Endothelial cell of umbilical vein (primary cell): ENCODE results near the gene FBXL3. TPM values are rescaled to one million over a fixed set of nuclear protein-coding genes. Genes with fewer than 3 reads are reported as not detected.
A peak's percentile ranks its signal among the peaks of the same experiment; 100 is the strongest.

ENCODE experiments used
- BruUV-seq: library from RNA; stranded (reverse); fragments of 400-500 nt; replicated peaks from 2 replicates; lab custom pipeline; 2021; lab: Mats Ljungman, UMichigan
- CTCF ChIA-PET: fragments of 300-600, 350-600 bp; sonication (Branson Sonifier 250); formaldehyde crosslinking; loops from one replicate; lab custom pipeline; 2021; ENCODE audit warnings: antibody characterized with exemption, inconsistent platforms; lab: Charles Lee
- POLR2A ChIA-PET: fragments of 300-600, 350-600 bp; sonication (Branson Sonifier 250); formaldehyde crosslinking; loops from one replicate; lab custom pipeline; 2021; ENCODE audit warnings: antibody characterized with exemption, inconsistent platforms; lab: Charles Lee
- DNase-seq: peaks from one replicate; pipeline ENCODE4 v3.0.0-alpha.2; 2011; ENCODE audit warnings: low read depth, low spot score
- FAIRE-seq: peaks from 2 replicates; lab custom pipeline; 2011; peaks lifted over from hg19 to GRCh38; lab: Jason Lieb, UNC
- H2AFZ ChIP-seq: 2 replicates; pipeline ENCODE4 v1.6.0; 2012; ENCODE audit warnings: low read depth, low read length, control low read depth, inconsistent platforms
- H3K27ac ChIP-seq: 2 replicates; pipeline ENCODE4 v1.5.1; 2011; ENCODE audit warnings: low read depth, mild to moderate bottlenecking, control low read depth, low read length, moderate library complexity; ENCODE audit not compliant: insufficient read depth
- H3K27me3 ChIP-seq, 2 experiments: 2 replicates each; pipeline versions ENCODE4 v1.6.0 to v1.6.1; 2011; ENCODE audit warnings: low read length in 2 of 2, mixed read lengths in 1 of 2; ENCODE audit not compliant: control insufficient read depth in 2 of 2, insufficient read depth in 2 of 2
- H3K36me3 ChIP-seq, 2 experiments: 2 replicates in 1 of 2; 3 replicates in 1 of 2; pipeline ENCODE4 v1.5.1; 2011; ENCODE audit warnings: low read length in 2 of 2, mild to moderate bottlenecking in 1 of 2, moderate library complexity in 1 of 2; ENCODE audit not compliant: control insufficient read depth in 2 of 2, insufficient read depth in 2 of 2; ENCODE audit errors: extremely low read depth in 1 of 2
- H3K4me1 ChIP-seq: 3 replicates; pipeline ENCODE4 v1.5.1; 2011; ENCODE audit warnings: mild to moderate bottlenecking, low read length; ENCODE audit not compliant: control insufficient read depth, insufficient read depth; ENCODE audit errors: extremely low read depth
- H3K4me2 ChIP-seq: 2 replicates; pipeline ENCODE4 v1.6.1; 2011; ENCODE audit warnings: low read length, control low read depth, mixed read lengths; ENCODE audit not compliant: insufficient read depth
- H3K4me3 ChIP-seq, 3 experiments: fragments of 200-600 bp in 1 of 3; sonication (generic), shearing (Covaris generic) in 1 of 3; replicated peaks in 1 of 3; 2 replicates each; pipeline ENCODE4 v1.5.1; 2011 to 2016; ENCODE audit warnings: control low read depth in 3 of 3, low read length in 3 of 3, mild to moderate bottlenecking in 2 of 3, inconsistent platforms in 1 of 3, low read depth in 1 of 3, moderate library complexity in 1 of 3; ENCODE audit not compliant: insufficient read depth in 1 of 3
- H3K79me2 ChIP-seq: 2 replicates; pipeline ENCODE4 v1.6.0; 2012; ENCODE audit warnings: low read length, inconsistent platforms; ENCODE audit not compliant: control insufficient read depth, insufficient read depth
- H3K9ac ChIP-seq: replicated peaks from 2 replicates; pipeline ENCODE3; 2011; ENCODE audit warnings: low read length, control low read depth; ENCODE audit not compliant: insufficient read depth; ENCODE audit errors: extremely low read depth
- H3K9me1 ChIP-seq: replicated peaks from 3 replicates; pipeline ENCODE4 v1.6.0; 2011; ENCODE audit warnings: mild to moderate bottlenecking, low read length; ENCODE audit not compliant: control insufficient read depth, insufficient read depth; ENCODE audit errors: extremely low read depth
- H3K9me3 ChIP-seq: replicated peaks from 2 replicates; pipeline ENCODE4 v1.5.1; 2012; ENCODE audit warnings: low read length, inconsistent platforms; ENCODE audit not compliant: control insufficient read depth, insufficient read depth
- H4K20me1 ChIP-seq: replicated peaks from 2 replicates; pipeline ENCODE3; 2011; ENCODE audit warnings: mild to moderate bottlenecking, low read length; ENCODE audit not compliant: control insufficient read depth, insufficient read depth; ENCODE audit errors: extremely low read depth
- CTCF ChIP-seq, 2 donors: IDR thresholded peaks; 1 replicate in 1 of 2; 2 replicates in 1 of 2; pipeline ENCODE4 v1.5.1; 2011; ENCODE audit warnings: low read length in 2 of 2, mild to moderate bottlenecking in 2 of 2, moderate library complexity in 2 of 2, control low read depth in 1 of 2, inconsistent platforms in 1 of 2, low read depth in 1 of 2; ENCODE audit not compliant: insufficient read depth in 1 of 2; ENCODE audit errors: extremely low read depth in 1 of 2
- FOS ChIP-seq: IDR thresholded peaks from 2 replicates; pipeline ENCODE4 v1.6.1; 2011; ENCODE audit warnings: mild to moderate bottlenecking, low read length, moderate library complexity, borderline replicate concordance; ENCODE audit not compliant: insufficient read depth
- GATA2 ChIP-seq: IDR thresholded peaks from 2 replicates; pipeline ENCODE4 v1.7.0; 2011; ENCODE audit warnings: low read depth, mild to moderate bottlenecking, moderate library complexity, mixed read lengths, low read length; ENCODE audit not compliant: insufficient read length, insufficient read depth
- JUN ChIP-seq: IDR thresholded peaks from 2 replicates; pipeline ENCODE4 v1.6.1; 2011; ENCODE audit warnings: borderline replicate concordance, low read depth; ENCODE audit not compliant: insufficient read length, insufficient read depth
- MYC ChIP-seq: IDR thresholded peaks from one replicate; pipeline ENCODE4 v1.6.1; 2011; ENCODE audit warnings: mild to moderate bottlenecking, low read depth, low read length
- POLR2A ChIP-seq: IDR thresholded peaks from 2 replicates; pipeline ENCODE4 v1.6.1; 2012; ENCODE audit warnings: low read depth, mild to moderate bottlenecking, control low read depth, low read length
- POLR2AphosphoS5 ChIP-seq: IDR thresholded peaks from 2 replicates; pipeline ENCODE4 v1.6.1; 2012; ENCODE audit warnings: low read depth, mild to moderate bottlenecking, control low read depth, low read length, moderate library complexity; ENCODE audit not compliant: insufficient read depth
- dilution Hi-C: fragments of 300-500 bp; cut with MboI; formaldehyde crosslinking; loops from one replicate; pipeline ENCODE4 v1.15.0; 2019; ENCODE audit warnings: low sequenced_read_pairs; ENCODE audit not compliant: extremely low pct_ligation_motif_present
- intact Hi-C: fragments of 100-400 bp; cut with micrococcal nuclease; formaldehyde crosslinking; loops from one replicate; pipeline ENCODE4 v1.10.0; 2022
- polyA plus RNA-seq, 4 experiments: library from polyadenylated mRNA; depleted of rRNA in 3 of 4; stranded (reverse) in 3 of 4; unstranded in 1 of 4; fragments of >200 nt; gene quantifications; 2 replicates each; pipeline versions ENCODE4 v1.2.1 to v1.2.3, GENCODE V29; 2011 to 2012; ENCODE audit warnings: missing spikeins in 1 of 4
- total RNA-seq: library from RNA; stranded (reverse); gene quantifications from 2 replicates; pipeline ENCODE4 v1.2.3, GENCODE V29; 2021

FBXL3 gene
- total and polyA plus RNA-seq, 2 donors (not counting 3 experiments of a cell fraction or from before 2014, with no cell fraction given): 13.0 to 37.8 TPM

GRCh38 chr13:77038907-77039480 lies 12.0 kb upstream of the FBXL3 start:
- dilution Hi-C loops: no loop called here
- POLR2A ChIA-PET: no interaction called here

More at GRCh38 chr13:77038907-77039480, 12.0 kb upstream of the FBXL3 start:
- DNase-seq (peak; percentile 51), FAIRE-seq (peak; percentile 55)
- CTCF ChIA-PET: no interaction called here
- H4K20me1 ChIP-seq: no peaks in the 10 kb centered on the region
- TF ChIP-seq JUN: no peak
- TF ChIP-seq POLR2AphosphoS5: no peak
- TF ChIP-seq MYC: no peak
- no peak for TF ChIP-seq GATA2
- no peak for TF ChIP-seq POLR2A
- TF ChIP-seq CTCF (IDR thresholded peaks at IDR 0.05; ENCODE audit: extremely low read depth in 1 of 2, insufficient read depth in 1 of 2, low read depth in 1 of 2, low read length in 2 of 2): no peak
- TF ChIP-seq FOS: no peak
- no peak overlapping the region for H3K9ac ChIP-seq
- H3K4me1 ChIP-seq: no peaks in the 10 kb centered on the region
- no peaks in the 10 kb centered on the region for H3K27me3 ChIP-seq
- intact Hi-C loops: no loop called here
- no peak overlapping the region for H2AFZ ChIP-seq
- peaks cover 0 to 2% of the 10 kb centered on the region in 2 experiments for H3K36me3 ChIP-seq
- no peaks in the 10 kb centered on the region for H3K9me1 ChIP-seq
- H3K9me3 ChIP-seq: no peaks in the 10 kb centered on the region
- H3K27ac ChIP-seq: no peak overlapping the region
- H3K79me2 ChIP-seq: no peaks in the 10 kb centered on the region
- no peak overlapping the region for H3K4me3 ChIP-seq
- BruUV-seq: no TSS peak
- no peak overlapping the region for H3K4me2 ChIP-seq
